Measurements from ENCODE around the gene SLC36A3.

SLC36A3 gene

GRCh38 chr5:151345187-151345807, 41.7 kb upstream of the SLC36A3 start:
- DNase-seq: no peak
- H3K36me3 ChIP-seq: no peaks in the 10 kb centered on the region
- TF ChIP-seq CTCF (IDR thresholded peaks at IDR 0.05; ENCODE audit: low read depth, low read length): no peak
- no peak overlapping the region for H3K4me3 ChIP-seq (ENCODE audit: low read depth, low read length)
- H3K27me3 ChIP-seq (ENCODE audit: insufficient read depth, low read depth, severe bottlenecking): peaks cover 7% of the 10 kb centered on the region
- H3K9me3 ChIP-seq (ENCODE audit: severe bottlenecking): no peaks in the 10 kb centered on the region
- H3K27ac ChIP-seq: no peak overlapping the region

- DNase-seq: no peak
Observed at GRCh38 chr5:151344088-151344487, 40.5 kb upstream of the SLC36A3 start.

GRCh38 chr5:151340004-151340403, 36.4 kb upstream of the SLC36A3 start:
- Histone ChIP-seq H3K36me3 (no peaks in the 10 kb centered on the region), H3K9me3 (ENCODE audit: severe bottlenecking) (no peaks in the 10 kb centered on the region), H3K4me3 (ENCODE audit: low read depth, low read length) (no peak overlapping the region), H3K27ac (no peak overlapping the region), H3K27me3 (ENCODE audit: insufficient read depth, low read depth, severe bottlenecking) (peaks cover 4% of the 10 kb centered on the region)
- no peak for TF ChIP-seq CTCF (IDR thresholded peaks at IDR 0.05; ENCODE audit: low read depth, low read length)
- no peak for DNase-seq

More at GRCh38 chr5:151344088-151344487, 40.5 kb upstream of the SLC36A3 start:
- no peak overlapping the region for H3K27ac ChIP-seq
- TF ChIP-seq CTCF (IDR thresholded peaks at IDR 0.05; ENCODE audit: low read depth, low read length): no peak
- no peak overlapping the region for H3K4me3 ChIP-seq (ENCODE audit: low read depth, low read length)
- no peaks in the 10 kb centered on the region for H3K36me3 ChIP-seq
- H3K9me3 ChIP-seq (ENCODE audit: severe bottlenecking): no peaks in the 10 kb centered on the region
- H3K27me3 ChIP-seq (ENCODE audit: insufficient read depth, low read depth, severe bottlenecking): peaks cover 11% of the 10 kb centered on the region

- Histone ChIP-seq H3K4me3 (ENCODE audit: low read depth, low read length) (no peak overlapping the region), H3K27me3 (ENCODE audit: insufficient read depth, low read depth, severe bottlenecking) (peaks cover 4% of the 10 kb centered on the region), H3K36me3 (no peaks in the 10 kb centered on the region), H3K27ac (no peak overlapping the region), H3K9me3 (ENCODE audit: severe bottlenecking) (no peaks in the 10 kb centered on the region)
- DNase-seq: no peak
- TF ChIP-seq CTCF (IDR thresholded peaks at IDR 0.05; ENCODE audit: low read depth, low read length): no peak
Observed at GRCh38 chr5:151338734-151339133, 35.2 kb upstream of the SLC36A3 start.

- Histone ChIP-seq H3K27ac (no peak overlapping the region), H3K27me3 (ENCODE audit: insufficient read depth, low read depth, severe bottlenecking) (peaks cover 3% of the 10 kb centered on the region), H3K9me3 (ENCODE audit: severe bottlenecking) (no peaks in the 10 kb centered on the region), H3K4me3 (ENCODE audit: low read depth, low read length) (no peak overlapping the region), H3K36me3 (no peaks in the 10 kb centered on the region)
- DNase-seq: no peak
- no peak for TF ChIP-seq CTCF (IDR thresholded peaks at IDR 0.05; ENCODE audit: low read depth, low read length)
Observed at GRCh38 chr5:151332857-151333256, 29.3 kb upstream of the SLC36A3 start.

GRCh38 chr5:151328734-151329133, 25.2 kb upstream of the SLC36A3 start:
- H3K27me3 ChIP-seq (ENCODE audit: insufficient read depth, low read depth, severe bottlenecking): peaks cover 3% of the 10 kb centered on the region
- H3K9me3 ChIP-seq (ENCODE audit: severe bottlenecking): no peaks in the 10 kb centered on the region
- H3K36me3 ChIP-seq: no peaks in the 10 kb centered on the region
- no peak overlapping the region for H3K27ac ChIP-seq
- TF ChIP-seq CTCF (IDR thresholded peaks at IDR 0.05; ENCODE audit: low read depth, low read length): no peak
- no peak for DNase-seq
- H3K4me3 ChIP-seq (ENCODE audit: low read depth, low read length): no peak overlapping the region
